Measurements from ENCODE around the gene PARD3B.

PARD3B gene

GRCh38 chr2:205405752-205406151, 860.5 kb downstream of the PARD3B start:
- no peak for DNase-seq (ENCODE audit: low spot score)
- in situ Hi-C loops (cut with MboI; ENCODE audit: low sequenced_read_pairs, unreplicated experiment), result no loop called here
- TF ChIP-seq, protein P1, sequence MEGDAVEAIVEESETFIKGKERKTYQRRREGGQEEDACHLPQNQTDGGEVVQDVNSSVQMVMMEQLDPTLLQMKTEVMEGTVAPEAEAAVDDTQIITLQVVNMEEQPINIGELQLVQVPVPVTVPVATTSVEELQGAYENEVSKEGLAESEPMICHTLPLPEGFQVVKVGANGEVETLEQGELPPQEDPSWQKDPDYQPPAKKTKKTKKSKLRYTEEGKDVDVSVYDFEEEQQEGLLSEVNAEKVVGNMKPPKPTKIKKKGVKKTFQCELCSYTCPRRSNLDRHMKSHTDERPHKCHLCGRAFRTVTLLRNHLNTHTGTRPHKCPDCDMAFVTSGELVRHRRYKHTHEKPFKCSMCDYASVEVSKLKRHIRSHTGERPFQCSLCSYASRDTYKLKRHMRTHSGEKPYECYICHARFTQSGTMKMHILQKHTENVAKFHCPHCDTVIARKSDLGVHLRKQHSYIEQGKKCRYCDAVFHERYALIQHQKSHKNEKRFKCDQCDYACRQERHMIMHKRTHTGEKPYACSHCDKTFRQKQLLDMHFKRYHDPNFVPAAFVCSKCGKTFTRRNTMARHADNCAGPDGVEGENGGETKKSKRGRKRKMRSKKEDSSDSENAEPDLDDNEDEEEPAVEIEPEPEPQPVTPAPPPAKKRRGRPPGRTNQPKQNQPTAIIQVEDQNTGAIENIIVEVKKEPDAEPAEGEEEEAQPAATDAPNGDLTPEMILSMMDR (IDR thresholded peaks at IDR 0.05; ENCODE audit: borderline replicate concordance, control extremely low read depth, extremely low read depth, insufficient read depth, missing control alignments), result no peak

- no peak for DNase-seq (ENCODE audit: low spot score)
- in situ Hi-C loops (cut with MboI; ENCODE audit: low sequenced_read_pairs, unreplicated experiment), result no loop called here
- TF ChIP-seq, protein P1 (IDR thresholded peaks at IDR 0.05; ENCODE audit: borderline replicate concordance, control extremely low read depth, extremely low read depth, insufficient read depth, missing control alignments), result no peak
These were observed 862.7 kb downstream of the PARD3B start for GRCh38 chr2:205407984-205408383.

DNA sequence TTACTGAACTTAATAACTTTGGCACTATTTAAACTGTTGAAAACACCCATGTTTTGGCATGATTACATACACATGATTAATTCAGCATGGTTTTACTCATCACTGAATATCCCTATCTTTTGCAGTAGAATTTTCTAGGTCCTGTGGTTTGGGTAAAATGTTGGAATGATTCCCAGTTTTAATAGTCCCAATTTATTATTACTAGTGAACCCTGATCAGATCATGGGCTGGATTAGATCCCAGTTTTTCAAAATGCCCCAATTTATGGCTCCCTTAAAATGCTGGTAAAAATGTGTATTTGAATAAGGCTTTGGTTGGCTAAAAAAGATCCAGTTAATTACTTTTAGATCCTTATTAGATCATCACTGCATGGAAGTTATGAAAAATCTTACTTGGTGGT, 863.4 kb downstream of the PARD3B start:
- in situ Hi-C loops (cut with MboI; ENCODE audit: low sequenced_read_pairs, unreplicated experiment), result no loop called here
- TF ChIP-seq, protein P1 (IDR thresholded peaks at IDR 0.05; ENCODE audit: borderline replicate concordance, control extremely low read depth, extremely low read depth, insufficient read depth, missing control alignments), result no peak
- no peak for DNase-seq (ENCODE audit: low spot score)

- DNase-seq (ENCODE audit: low spot score), result no peak
These were observed 864.1 kb downstream of the PARD3B start for GRCh38 chr2:205409411-205409810.

DNA sequence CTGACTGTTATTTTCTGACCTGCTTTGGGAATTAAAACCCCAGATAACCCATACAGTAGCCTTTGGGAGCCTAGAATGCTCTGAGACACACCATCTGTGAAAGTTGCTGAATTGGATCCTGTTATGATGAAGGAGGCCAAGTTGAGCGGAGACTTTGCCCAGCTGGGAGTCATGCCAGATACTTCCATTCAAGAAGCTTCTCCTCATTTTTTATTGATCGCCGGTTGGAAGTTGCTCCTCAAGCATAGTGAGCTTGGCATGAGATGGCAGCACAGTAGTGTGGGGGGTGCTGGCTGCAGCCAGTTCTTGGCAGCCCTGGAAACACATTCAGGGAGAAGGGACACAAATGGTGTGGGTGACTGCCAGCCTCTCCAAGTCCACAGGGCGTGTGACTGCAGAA, 866.3 kb downstream of the PARD3B start:
- no peak for DNase-seq (ENCODE audit: low spot score)
- in situ Hi-C loops (cut with MboI; ENCODE audit: low sequenced_read_pairs, unreplicated experiment), result no loop called here
- TF ChIP-seq, protein P1 (IDR thresholded peaks at IDR 0.05; ENCODE audit: borderline replicate concordance, control extremely low read depth, extremely low read depth, insufficient read depth, missing control alignments), result no peak

More at GRCh38 chr2:205409411-205409810, 864.1 kb downstream of the PARD3B start:
- in situ Hi-C loops (cut with MboI; ENCODE audit: low sequenced_read_pairs, unreplicated experiment), result no loop called here
- TF ChIP-seq, protein P1 (IDR thresholded peaks at IDR 0.05; ENCODE audit: borderline replicate concordance, control extremely low read depth, extremely low read depth, insufficient read depth, missing control alignments), result no peak

GRCh38 chr2:205424326-205424725, 879.1 kb downstream of the PARD3B start:
- TF ChIP-seq, protein P1 (IDR thresholded peaks at IDR 0.05; ENCODE audit: borderline replicate concordance, control extremely low read depth, extremely low read depth, insufficient read depth, missing control alignments), result no peak
- DNase-seq (ENCODE audit: low spot score), result no peak
- in situ Hi-C loops (cut with MboI; ENCODE audit: low sequenced_read_pairs, unreplicated experiment), result no loop called here

GRCh38 chr2:205425102-205425501, 879.8 kb downstream of the PARD3B start:
- DNase-seq (ENCODE audit: low spot score), result no peak
- in situ Hi-C loops (cut with MboI; ENCODE audit: low sequenced_read_pairs, unreplicated experiment), result no loop called here
- TF ChIP-seq, protein P1 (IDR thresholded peaks at IDR 0.05; ENCODE audit: borderline replicate concordance, control extremely low read depth, extremely low read depth, insufficient read depth, missing control alignments), result no peak

Measured in GM13976 (cell line).